ENCODE measurements around the gene DIP2A. TPM values are rescaled to one million over a fixed set of nuclear protein-coding genes. Genes with fewer than 3 reads are reported as not detected.
"Not testable (repeated sequence)": the region's sequence is repeated elsewhere in the genome, so short reads cannot be mapped to it uniquely, and the experiment has no call there.

DIP2A gene
- total RNA-seq, 1 donor from 2014 or later = 46.7 TPM

DNA sequence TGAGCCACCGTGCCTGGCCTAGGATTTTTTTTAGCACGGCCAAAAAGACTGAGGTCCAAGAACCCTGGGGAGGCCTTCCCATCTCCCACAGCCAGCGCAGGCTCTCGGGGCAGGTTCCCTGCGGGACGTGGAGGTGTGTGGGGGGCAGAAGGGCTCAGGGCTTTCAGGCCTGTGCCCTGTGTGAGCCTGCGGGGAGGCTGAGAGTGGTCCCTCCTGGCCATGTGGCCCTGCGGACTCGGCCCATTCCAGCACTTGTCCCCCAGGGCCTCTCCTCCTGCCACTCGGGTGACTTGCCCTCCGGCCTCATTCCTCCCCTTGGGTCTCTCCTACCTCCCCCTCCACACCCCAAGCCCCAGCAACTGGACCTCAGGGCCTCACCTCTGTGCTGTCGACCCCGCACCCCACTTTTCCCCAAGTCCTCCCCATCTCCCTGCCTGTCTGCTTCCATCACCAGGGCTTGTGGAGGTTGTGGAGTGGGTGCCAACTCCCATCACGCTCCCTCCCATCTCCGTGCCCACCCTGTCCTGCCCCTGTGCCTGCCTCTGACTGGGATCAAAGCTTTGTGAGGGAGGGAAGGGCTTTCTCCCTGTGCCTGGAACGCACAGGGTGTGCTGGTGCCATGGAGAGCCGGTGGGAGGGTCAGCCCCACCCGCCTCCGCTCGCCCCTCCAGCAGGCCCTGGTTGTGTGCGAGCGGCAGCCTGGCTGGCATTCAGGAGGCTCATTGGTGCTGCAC is 32.2 kb upstream of the DIP2A start:
- DNase-seq (ENCODE audit: low read depth) = no peak

DNA sequence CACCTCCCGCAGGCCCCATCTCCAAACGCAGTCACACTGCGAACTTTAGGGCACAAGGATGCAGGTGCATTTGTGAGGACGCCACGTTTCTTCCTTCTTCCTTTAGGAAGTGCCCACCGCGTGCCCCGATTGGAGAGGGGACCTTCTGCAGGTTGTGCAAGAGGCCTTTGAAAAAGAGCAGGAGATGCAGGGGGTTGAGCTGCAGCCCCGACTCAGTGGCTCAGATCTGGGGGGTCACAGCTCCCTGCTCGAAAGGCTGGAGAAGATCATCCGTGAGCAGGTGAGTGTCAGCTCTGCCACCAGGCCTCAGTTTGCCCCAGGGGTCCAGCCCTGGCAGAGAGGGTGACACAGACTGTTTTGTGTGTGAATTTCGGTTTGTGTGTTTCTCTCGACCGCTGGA is 31.2 kb upstream of the DIP2A start:
- no peak for DNase-seq (ENCODE audit: low read depth)

DNA sequence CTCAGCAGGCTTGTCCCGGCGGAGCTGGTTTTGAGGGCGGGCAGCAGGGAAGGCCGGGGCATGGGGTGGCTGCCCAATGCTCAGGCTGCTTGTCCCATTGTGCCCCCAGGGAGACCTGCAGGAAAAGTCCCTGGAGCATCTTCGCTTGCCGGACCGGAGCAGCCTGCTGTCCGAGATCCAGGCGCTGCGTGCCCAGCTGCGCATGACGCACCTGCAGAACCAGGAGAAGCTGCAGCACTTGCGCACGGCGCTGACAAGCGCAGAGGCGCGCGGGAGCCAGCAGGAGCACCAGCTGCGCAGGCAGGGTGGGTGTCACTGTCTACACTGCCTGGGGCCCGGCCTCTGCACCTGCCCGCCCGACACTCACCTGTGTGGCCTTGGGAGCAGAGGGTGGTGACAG is 30.4 kb upstream of the DIP2A start:
- no peak for DNase-seq (ENCODE audit: low read depth)

DNA sequence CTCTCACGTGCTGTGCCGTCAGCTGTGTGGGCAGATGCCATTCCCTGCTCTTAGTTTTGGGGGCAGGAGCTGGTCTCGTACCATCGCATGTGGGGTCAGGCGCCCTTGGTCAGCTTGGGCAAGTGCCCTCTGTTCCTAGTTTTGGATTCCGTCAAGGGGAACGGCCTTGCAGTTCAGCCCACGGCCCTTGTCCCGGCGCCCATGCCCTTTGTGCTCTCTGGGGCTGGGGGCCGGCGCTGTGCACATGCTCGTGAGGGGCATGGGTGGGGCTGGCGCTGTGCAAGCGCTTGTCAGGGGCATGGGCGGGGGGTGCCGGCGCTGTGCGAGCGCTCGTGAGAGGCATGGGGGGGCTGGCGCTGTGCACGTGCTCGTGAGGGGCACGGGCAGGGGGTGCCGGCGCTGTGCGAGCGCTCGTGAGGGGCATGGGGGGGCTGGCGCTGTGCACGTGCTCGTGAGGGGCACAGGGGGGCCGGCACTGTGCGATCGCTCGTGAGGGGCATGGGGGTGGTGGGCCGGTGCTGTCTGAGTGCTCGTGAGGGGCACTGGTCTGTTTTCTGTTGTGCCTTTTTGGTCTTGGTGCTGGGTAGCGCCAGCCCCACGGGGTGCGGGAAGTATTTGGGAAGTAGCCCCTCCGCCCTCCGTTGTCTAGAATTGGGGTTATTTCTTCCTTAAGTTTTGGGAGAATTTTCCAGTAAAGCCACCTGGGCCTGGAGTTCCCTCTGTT is 29.5 kb upstream of the DIP2A start:
- no peak for DNase-seq (ENCODE audit: low read depth)

DNA sequence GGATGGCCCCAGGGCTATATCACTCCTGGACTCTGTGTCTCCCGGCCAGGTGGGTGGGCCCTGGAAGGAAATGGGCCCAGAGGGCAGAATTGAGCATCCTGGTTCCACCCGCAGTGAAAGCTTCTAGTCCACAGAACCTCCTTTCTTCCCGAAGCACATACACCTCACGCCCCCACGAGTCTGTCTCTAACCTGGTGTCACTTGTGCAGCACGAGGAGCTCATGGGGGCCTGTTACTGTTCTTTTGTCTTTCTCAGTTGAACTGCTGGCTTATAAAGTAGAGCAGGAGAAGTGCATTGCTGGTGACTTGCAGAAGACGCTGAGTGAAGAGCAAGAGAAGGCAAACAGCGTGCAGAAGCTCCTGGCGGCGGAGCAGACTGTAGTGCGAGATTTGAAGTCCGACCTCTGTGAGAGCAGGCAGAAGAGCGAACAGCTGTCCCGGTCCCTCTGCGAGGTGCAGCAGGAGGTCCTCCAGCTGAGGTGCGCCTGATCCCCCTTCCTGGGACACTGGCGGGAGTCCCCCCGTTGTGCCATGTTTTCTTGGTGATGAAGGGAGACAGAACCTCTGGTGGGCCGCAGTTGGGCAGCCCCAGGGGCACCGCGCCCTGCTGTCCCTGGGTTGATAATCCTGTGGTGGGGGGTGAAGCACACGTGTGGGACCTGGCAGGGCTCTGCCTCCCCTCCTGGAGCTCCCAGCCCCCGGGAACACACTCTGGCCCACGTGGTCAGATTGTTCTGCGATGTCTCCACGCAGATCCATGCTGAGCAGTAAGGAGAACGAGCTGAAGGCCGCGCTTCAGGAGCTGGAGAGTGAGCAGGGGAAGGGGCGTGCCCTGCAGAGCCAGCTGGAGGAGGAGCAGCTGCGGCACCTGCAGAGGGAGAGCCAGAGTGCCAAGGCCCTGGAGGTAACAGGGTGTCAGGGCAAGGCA is 28.7 kb upstream of the DIP2A start:
- DNase-seq (ENCODE audit: low read depth) = no peak

DNA sequence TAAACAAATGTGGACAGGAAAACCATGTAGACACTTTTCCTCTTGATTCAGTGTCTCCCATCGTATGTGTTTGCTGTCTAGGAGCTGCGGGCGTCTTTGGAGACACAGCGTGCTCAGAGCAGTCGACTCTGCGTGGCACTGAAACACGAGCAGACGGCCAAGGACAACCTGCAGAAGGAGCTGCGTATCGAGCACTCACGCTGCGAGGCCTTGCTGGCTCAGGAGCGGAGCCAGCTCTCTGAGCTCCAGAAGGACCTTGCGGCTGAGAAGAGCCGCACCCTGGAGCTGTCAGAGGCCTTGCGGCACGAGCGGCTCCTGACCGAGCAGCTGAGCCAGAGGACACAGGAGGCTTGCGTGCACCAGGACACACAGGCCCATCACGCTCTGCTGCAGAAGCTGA is 27.2 kb upstream of the DIP2A start:
- DNase-seq (ENCODE audit: low read depth) = no peak

DNA sequence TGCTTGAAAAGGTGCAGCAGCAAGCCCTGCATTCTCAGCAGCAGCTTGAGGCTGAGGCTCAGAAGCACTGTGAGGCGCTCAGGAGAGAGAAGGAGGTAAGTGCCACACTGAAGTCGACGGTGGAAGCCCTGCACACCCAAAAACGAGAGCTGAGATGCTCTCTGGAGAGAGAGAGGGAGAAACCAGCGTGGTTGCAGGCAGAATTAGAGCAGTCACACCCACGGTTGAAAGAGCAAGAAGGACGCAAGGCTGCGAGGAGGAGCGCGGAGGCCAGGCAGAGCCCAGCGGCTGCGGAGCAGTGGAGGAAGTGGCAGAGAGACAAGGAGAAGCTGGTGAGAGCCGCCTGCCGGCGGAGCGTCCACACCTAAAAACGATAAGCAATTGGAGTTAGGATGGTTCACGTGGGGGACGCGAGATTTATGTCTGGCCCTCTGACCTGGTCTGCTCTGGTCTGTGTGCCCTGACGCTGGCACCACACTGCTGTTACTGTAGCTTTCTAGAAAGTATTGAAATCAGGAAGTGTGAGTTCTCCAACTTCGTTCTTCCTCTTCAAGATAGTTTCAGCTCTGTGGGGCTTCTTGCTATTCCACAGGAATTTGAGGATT is 26.7 kb upstream of the DIP2A start:
- DNase-seq (ENCODE audit: low read depth) = no peak

DNA sequence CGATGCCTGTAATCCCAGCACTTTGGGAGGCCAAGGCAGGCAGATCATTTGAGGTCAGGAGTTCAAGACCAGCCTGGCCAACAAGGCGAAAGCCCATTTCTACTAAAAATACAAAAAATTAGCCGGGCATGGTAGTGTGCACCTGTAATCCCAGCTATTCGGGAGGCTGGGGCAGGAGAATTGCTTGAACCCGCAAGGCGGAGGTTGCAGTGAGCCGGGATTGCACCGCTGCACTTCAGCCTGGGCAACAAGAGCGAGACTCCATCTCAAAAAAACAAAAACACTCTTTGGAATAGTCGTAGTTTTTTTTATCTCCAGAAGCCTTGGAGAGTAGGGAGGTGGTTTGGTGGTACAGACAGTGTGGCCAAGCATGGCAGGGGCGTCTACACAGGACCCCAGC is 25.6 kb upstream of the DIP2A start:
- not testable (repeated sequence) for DNase-seq (ENCODE audit: low read depth)

DNA sequence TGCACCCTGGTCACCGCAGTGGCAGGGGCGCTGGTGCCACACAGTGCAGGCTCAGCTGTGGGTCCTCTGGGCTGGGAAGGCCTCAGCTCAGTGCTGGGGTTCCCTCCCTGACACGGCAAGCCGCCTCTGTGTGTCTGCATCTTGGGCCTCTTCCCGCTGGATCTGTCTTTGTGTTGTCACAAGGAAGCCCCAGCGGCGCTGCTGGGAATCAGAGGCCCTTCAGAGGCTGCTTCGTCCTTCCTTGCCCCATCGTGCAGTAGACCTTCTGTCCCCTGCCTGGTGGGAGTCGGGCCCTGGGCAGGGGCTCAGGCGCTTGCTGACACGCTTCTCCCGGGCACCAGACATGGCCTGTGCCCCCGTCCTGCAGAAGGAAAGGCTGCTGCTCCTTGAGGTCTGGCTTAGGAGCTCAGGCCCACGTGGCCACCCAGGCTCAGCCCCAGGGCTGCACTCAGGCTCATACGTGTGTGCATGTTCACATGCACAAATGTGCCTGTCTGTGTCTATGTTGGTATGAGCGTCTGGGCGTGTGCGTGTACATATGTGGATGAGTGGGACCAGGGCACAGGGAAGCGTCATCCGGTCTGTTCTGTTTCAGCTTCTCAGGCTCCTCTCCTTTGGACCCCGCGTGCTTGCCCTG is 24.3 kb upstream of the DIP2A start:
- DNase-seq (ENCODE audit: low read depth) = no peak

DNA sequence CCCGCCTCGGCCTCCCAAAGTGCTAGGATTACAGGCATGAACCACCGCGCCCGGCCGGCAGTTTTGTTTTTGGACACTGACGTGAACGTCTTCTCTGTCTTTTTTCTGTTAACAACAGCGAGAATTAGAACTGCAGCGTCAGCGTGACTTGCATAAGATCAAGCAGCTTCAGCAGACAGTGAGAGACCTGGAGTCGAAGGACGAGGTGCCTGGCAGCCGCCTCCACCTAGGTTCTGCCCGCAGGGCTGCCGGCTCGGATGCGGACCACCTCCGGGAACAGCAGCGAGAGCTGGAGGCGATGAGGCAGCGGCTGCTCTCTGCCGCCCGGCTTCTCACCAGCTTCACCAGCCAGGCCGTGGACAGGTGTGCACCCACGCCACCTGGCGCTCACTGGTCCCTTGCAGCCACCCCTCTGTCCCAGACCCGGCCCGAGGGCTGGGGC is 22.9 kb upstream of the DIP2A start:
- DNase-seq (ENCODE audit: low read depth) = no peak

DNA sequence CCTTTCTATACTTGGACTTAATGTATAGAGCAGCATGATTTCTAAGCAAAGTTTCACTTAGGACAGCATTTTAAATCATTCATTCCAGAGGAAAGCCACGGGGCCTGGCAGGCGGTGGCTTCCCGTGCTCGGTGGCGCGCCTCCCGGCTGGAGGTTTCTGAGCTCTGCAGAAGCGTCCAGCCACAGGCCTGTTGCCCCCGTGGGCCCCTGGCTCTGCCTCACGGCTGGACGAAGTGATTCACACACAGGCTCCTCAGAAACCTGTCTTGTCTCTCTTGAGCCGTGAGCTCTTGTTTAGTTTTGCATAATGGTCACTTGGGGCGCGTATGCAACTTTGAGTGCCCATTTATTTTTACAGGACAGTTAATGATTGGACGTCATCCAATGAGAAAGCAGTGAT is 22.1 kb upstream of the DIP2A start:
- DNase-seq (ENCODE audit: low read depth) = no peak

DNA sequence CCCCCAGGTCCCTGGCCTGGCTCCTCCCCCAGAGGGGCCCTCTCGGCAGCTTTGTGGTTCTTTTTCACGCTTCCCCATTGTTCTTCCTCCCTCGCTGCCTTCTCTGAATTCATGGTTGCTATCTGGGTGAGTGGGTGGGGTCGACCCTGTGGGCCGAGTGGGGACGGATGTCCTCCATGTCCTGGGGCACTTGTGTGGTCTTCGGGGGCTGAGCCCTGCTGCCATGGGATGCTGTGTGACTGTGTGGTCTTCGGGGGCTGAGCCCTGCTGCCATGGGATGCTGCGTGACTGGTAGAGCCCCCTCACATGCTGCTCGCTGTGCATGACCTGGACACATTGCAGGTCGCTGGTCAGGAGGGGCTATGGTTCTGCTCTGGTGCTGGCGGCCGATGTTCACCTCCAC is 21.6 kb upstream of the DIP2A start:
- DNase-seq (ENCODE audit: low read depth) = no peak

DNA sequence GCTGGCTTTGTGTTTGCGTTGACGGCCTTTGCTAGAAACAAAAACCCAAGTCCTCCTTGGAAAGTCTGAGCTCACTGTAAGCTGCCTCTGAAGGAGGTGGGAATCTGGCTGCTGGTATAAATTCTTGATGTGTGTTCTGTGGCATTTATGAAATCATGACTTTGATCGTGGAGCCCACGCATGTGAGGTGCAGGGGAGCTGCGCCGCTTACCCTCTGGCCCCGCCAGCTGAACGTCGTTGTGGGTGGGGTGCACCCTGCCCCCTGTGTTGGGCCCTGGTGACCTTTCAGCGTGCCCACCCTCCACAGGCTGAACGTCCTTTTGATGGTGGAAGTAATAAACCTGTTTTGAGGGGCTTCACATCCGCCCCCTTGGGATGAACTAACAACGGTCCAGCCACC is 21.2 kb upstream of the DIP2A start:
- DNase-seq (ENCODE audit: low read depth) = no peak

DNA sequence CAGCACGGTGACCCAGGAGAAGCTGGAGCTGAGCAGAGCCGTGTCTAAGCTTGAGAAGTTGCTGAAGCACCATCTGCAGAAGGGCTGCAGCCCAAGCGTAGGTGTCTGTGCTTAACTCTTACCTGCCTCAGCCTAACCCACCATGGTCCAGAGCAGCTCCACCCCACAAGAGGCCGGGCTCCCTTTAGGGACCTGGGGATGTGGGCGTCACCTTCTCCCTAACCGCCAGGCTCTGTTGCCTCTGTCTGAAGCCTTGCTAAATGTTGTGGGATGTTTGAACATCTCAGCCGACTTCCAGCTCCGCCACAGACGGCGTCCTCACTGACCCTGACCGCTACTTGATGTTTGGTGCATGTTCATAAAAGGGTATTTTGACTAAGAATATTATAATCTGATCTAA is 20.4 kb upstream of the DIP2A start:
- no peak for DNase-seq (ENCODE audit: low read depth)

DNA sequence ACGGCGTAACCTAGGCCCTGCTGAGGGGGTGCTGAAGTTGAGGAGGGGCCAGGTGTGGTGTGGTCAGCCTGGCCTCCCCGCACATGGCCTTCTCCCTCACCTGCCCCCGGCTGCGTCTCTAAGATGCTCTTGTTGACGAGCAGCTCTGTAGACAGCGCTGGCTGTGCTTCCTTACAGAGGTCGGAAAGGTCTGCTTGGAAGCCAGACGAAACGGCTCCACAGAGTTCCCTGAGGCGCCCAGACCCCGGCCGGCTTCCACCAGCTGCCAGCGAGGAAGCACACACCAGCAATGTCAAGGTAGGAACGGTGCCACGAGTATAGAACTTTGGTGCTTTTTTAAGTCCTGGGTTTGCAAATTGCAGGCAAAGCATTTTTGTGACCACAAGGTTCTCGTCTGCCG is 18.8 kb upstream of the DIP2A start:
- DNase-seq (ENCODE audit: low read depth) = no peak

DNA sequence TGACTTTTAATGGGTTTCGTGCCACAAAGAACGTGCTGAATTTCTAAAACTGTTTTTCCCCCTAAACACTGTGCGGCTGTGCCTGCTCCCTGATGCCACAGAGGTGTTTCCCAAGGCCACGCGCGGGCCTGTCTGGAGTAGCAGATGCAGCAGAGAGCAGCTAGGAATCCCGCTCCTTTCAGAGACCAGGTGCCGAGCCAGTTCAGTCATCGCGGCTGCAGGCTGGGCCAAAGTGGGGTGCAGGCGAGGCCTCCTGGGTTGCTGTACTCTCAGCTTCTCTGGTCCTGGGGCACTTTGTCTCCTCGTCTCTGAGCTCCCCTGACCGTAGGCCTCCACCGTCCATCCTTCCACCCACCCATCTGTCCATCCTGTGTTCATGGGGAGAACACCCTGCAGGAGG is 17.4 kb upstream of the DIP2A start:
- DNase-seq (ENCODE audit: low read depth) = no peak

DNA sequence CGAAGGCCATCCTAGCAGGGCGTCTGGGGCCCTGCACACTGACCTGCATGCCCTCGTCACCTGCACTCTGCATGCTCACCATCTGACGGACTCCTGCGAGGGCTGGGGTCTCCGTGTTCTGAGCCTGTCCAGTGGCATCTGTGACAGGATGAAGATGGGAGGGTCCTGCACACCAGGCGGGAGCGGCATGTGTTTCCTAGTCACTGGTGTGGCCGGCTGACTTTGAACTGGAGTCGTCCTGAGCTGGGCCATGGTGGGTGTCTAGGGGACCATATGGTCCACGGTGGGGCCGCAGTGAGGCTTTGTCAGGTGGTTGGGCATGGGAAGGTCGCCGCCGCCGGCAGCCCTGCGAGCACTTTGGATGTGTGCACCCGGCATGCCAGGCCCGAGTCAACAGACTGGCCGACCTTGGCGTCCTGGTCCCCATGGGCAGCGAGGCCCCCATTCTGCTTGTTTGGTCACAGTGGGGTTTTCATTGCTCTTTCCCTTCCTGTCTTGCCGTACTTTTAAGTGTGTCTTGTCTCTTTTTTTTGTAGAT is 16.7 kb upstream of the DIP2A start:
- no peak for DNase-seq (ENCODE audit: low read depth)

DNA sequence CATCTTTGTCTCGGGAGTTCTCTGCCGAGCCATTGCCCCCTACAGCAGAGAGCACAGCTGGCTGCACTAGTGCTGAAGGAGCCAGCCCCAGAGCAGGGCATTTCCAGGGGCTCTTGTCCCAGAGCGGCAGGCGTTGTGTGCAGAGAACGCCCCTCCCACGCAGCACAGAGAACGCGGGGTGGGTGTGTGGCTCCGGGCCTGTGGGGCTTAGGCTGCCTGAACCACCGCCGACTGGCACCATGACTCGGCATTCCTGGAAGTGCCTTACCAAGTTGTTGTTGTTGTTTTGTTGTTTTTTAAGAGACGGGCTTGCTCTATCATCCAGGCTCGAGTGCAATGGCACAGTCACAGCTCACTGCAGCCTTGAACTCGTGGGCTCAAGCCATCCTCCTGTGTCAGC is 15.8 kb upstream of the DIP2A start:
- DNase-seq (ENCODE audit: low read depth) = no peak

DNA sequence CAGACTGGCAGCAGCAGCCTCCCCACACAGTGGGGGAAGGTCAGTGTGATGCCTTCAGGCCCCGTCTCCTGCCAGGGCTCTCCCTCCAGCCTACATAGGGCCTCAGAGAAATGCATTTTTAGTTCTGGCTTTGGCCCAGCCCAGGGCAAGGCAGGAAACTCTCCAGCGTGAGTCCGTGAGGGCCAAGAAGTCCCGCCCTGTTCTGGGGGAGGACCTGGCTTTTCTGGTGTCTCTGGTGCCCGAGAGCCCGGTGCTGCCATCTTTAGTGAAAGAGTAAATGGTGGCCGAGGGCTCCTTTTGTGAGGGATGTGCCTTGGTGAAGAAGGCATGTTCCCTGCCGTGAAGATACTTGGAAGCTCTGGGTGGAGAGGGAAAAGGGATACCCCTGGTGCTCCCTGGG is 14.8 kb upstream of the DIP2A start:
- DNase-seq (ENCODE audit: low read depth) = no peak

DNA sequence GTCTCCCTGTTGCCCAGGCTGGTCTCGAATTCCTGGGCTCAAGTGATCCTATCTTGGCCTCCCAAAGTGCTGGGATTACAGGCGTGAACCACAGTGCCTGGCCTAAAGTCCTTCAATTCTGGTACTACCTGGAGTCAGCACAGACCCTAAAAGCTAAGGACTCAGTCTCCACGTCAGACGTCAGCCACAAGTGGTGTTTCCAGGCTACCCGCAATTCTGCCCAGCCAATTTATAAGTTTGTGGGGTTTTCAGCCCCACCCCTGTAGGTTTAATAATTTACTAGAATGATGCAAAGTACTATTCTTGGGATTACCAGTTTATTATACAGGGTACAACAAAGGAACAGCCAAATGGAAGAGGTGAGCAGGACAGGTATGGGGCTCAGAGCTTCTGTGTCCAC is 10.6 kb upstream of the DIP2A start:
- DNase-seq (ENCODE audit: low read depth) = peak; percentile 25

DNA sequence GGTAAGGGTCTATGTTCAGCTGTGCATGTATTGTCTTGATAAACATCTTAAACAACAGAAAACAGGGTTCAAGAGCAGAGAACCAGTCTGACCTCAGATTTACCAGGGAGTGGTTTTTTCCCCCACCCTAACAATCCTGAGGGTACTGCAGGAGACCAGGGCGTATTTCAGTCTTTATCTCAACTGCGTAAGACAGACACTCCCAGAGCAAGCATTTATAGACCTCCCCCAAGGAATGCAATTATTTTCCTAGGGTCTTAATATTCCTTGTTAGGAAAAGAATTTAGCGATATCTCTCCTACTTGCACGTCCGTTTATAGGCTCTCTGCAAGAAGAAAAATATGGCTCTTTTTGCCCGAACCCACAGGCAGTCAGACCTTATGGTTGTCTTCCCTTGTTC is 9.8 kb upstream of the DIP2A start:
- not testable (repeated sequence) for DNase-seq (ENCODE audit: low read depth)

Data from renal cortical epithelial cell (primary cell).